H9 (cell line): ENCODE measurements around the gene TGM2. TPM values are rescaled to one million over a fixed set of nuclear protein-coding genes. Genes with fewer than 3 reads are reported as not detected.

Experiments used
- DNase-seq: peaks from one replicate; pipeline ENCODE4 v3.0.0-alpha.2; 2017
- H2AFZ ChIP-seq: one replicate; pipeline ENCODE4 v1.6.1; 2013; ENCODE audit warnings: mild to moderate bottlenecking, low read length, control low read depth, moderate library complexity
- H2AK5ac ChIP-seq: 2 replicates; pipeline ENCODE4 v1.6.1; 2013; ENCODE audit warnings: low read length, control low read depth, mixed read lengths; ENCODE audit not compliant: insufficient read length
- H2BK120ac ChIP-seq: one replicate; pipeline ENCODE4 v1.6.1; 2013; ENCODE audit warnings: low read depth, mild to moderate bottlenecking, low read length, control low read depth, inconsistent platforms; ENCODE audit not compliant: poor library complexity, severe bottlenecking
- H2BK12ac ChIP-seq: 2 replicates; pipeline ENCODE4 v1.6.1; 2013; ENCODE audit warnings: low read length, control low read depth, mixed read lengths, low read depth; ENCODE audit not compliant: insufficient read length
- H2BK15ac ChIP-seq: 2 replicates; pipeline ENCODE4 v1.6.1; 2013; ENCODE audit warnings: low read depth, low read length, control low read depth
- H2BK20ac ChIP-seq: one replicate; pipeline ENCODE4 v1.6.1; 2013; ENCODE audit warnings: low read depth, mild to moderate bottlenecking, low read length, control low read depth, inconsistent platforms; ENCODE audit not compliant: poor library complexity, severe bottlenecking
- H2BK5ac ChIP-seq: 2 replicates; pipeline ENCODE4 v1.6.1; 2013; ENCODE audit warnings: low read length, control low read depth, mixed read lengths; ENCODE audit not compliant: insufficient read length
- H3K14ac ChIP-seq: 2 replicates; pipeline ENCODE4 v1.6.1; 2013; ENCODE audit warnings: low read length, control low read depth; ENCODE audit not compliant: insufficient read depth
- H3K18ac ChIP-seq: 2 replicates; pipeline ENCODE4 v1.6.1; 2013; ENCODE audit warnings: low read depth, mild to moderate bottlenecking, mixed read lengths, low read length, control low read depth; ENCODE audit not compliant: insufficient read length
- H3K23ac ChIP-seq: 2 replicates; pipeline ENCODE4 v1.6.1; 2013; ENCODE audit warnings: low read length, control low read depth, mixed read lengths, low read depth; ENCODE audit not compliant: insufficient read length
- H3K23me2 ChIP-seq: 2 replicates; pipeline ENCODE4 v1.6.1; 2013; ENCODE audit warnings: low read depth, mild to moderate bottlenecking, mixed read lengths, low read length, control low read depth; ENCODE audit not compliant: insufficient read length, poor library complexity, severe bottlenecking
- H3K27ac ChIP-seq: 2 replicates; pipeline ENCODE4 v1.5.1; 2013; ENCODE audit warnings: low read length, control low read depth, mixed read lengths, low read depth; ENCODE audit not compliant: insufficient read length
- H3K27me3 ChIP-seq: 2 replicates; pipeline ENCODE4 v1.6.1; 2013; ENCODE audit warnings: low read length, control low read depth, inconsistent platforms; ENCODE audit not compliant: insufficient read depth
- H3K4ac ChIP-seq: 2 replicates; pipeline ENCODE4 v1.6.1; 2013; ENCODE audit warnings: low read depth, mild to moderate bottlenecking, control low read depth, inconsistent platforms, low read length, moderate library complexity
- H3K4me1 ChIP-seq: 2 replicates; pipeline ENCODE4 v1.6.1; 2013; ENCODE audit warnings: low read length, control low read depth, inconsistent platforms; ENCODE audit not compliant: insufficient read depth
- H3K4me2 ChIP-seq: 2 replicates; pipeline ENCODE4 v1.6.1; 2013; ENCODE audit warnings: low read length, control low read depth, mixed read lengths; ENCODE audit not compliant: insufficient read length, insufficient read depth
- H3K56ac ChIP-seq: 2 replicates; pipeline ENCODE4 v1.6.1; 2013; ENCODE audit warnings: low read depth, mild to moderate bottlenecking, mixed read lengths, low read length, control low read depth; ENCODE audit not compliant: insufficient read length
- H3K79me1 ChIP-seq: 2 replicates; pipeline ENCODE4 v1.6.1; 2013; ENCODE audit warnings: low read depth, mild to moderate bottlenecking, moderate library complexity, low read length, control low read depth, inconsistent platforms; ENCODE audit not compliant: insufficient read depth, poor library complexity, severe bottlenecking
- H3K79me2 ChIP-seq: 2 replicates; pipeline ENCODE4 v1.6.1; 2013; ENCODE audit warnings: low read length, control low read depth, inconsistent platforms; ENCODE audit not compliant: insufficient read depth
- H3K9ac ChIP-seq: 2 replicates; pipeline ENCODE4 v1.6.1; 2013; ENCODE audit warnings: low read length, control low read depth, mixed read lengths; ENCODE audit not compliant: insufficient read length; ENCODE audit errors: extremely low read depth
- H3K9me3 ChIP-seq: one replicate; pipeline ENCODE4 v1.6.1; 2013; ENCODE audit warnings: low read depth, low read length, inconsistent platforms; ENCODE audit not compliant: control insufficient read depth
- H3T11ph ChIP-seq: one replicate; pipeline ENCODE4 v1.6.1; 2013; ENCODE audit warnings: mild to moderate bottlenecking, low read length, control low read depth, inconsistent platforms
- H4K20me1 ChIP-seq: one replicate; pipeline ENCODE4 v1.6.1; 2013; ENCODE audit not compliant: control insufficient read depth, insufficient read length, insufficient read depth
- H4K5ac ChIP-seq: 2 replicates; pipeline ENCODE4 v1.6.1; 2013; ENCODE audit warnings: low read depth, mild to moderate bottlenecking, mixed read lengths, low read length, control low read depth; ENCODE audit not compliant: insufficient read length
- H4K8ac ChIP-seq: replicated peaks from 2 replicates; pipeline ENCODE4 v1.6.1; 2013; ENCODE audit warnings: low read length, control low read depth, mixed read lengths, low read depth; ENCODE audit not compliant: insufficient read length
- H4K91ac ChIP-seq: 2 replicates; pipeline ENCODE4 v1.6.1; 2013; ENCODE audit warnings: low read depth, mild to moderate bottlenecking, moderate library complexity, mixed read lengths, low read length, control low read depth; ENCODE audit not compliant: insufficient read length
- H3K27ac Mint-ChIP-seq, 3 experiments: 2 replicates in 2 of 3; 3 replicates in 1 of 3; pipeline ENCODE4 v1.8.0; 2020 to 2021; ENCODE audit warnings: mixed read lengths in 3 of 3, mild to moderate bottlenecking in 1 of 3, moderate library complexity in 1 of 3
- H3K27me3 Mint-ChIP-seq: 2 replicates; pipeline ENCODE4 v1.8.0; 2021; ENCODE audit warnings: low read depth, mild to moderate bottlenecking, moderate library complexity, mixed read lengths
- H3K36me3 Mint-ChIP-seq, 3 experiments: 2 replicates in 2 of 3; 3 replicates in 1 of 3; pipeline ENCODE4 v1.8.0; 2020 to 2021; ENCODE audit warnings: low read depth in 3 of 3, mixed read lengths in 3 of 3; ENCODE audit not compliant: insufficient read depth in 1 of 3
- H3K4me1 Mint-ChIP-seq, 2 experiments: 2 replicates each; pipeline ENCODE4 v1.8.0; 2020; ENCODE audit warnings: mixed read lengths in 2 of 2
- H3K4me3 Mint-ChIP-seq, 2 experiments: 2 replicates in 1 of 2; 3 replicates in 1 of 2; pipeline ENCODE4 v1.8.0; 2020 to 2021; ENCODE audit warnings: mild to moderate bottlenecking in 2 of 2, mixed read lengths in 2 of 2, moderate library complexity in 1 of 2
- H3K9me3 Mint-ChIP-seq, 2 experiments: 2 replicates in 1 of 2; 3 replicates in 1 of 2; pipeline ENCODE4 v1.8.0; 2020; ENCODE audit warnings: mild to moderate bottlenecking in 2 of 2, mixed read lengths in 2 of 2, moderate library complexity in 1 of 2
- WGBS: extraction: QIAGEN DNeasy Blood & Tissue Kit; methylation state at CpG from one replicate; pipeline ENCODE4 v1.1.7; 2013; ENCODE audit warnings: missing lambda C conversion rate, low lambda C conversion rate, mixed read lengths; ENCODE audit not compliant: insufficient read length; ENCODE audit errors: extremely low coverage; 5-methylcytosine and 5-hydroxymethylcytosine counted together
- total RNA-seq: library from RNA; stranded (reverse); gene quantifications from 2 replicates; pipeline ENCODE4 v1.2.1, GENCODE V29; 2021
- TF ChIP-seq, protein P1 (sequence below): fragments of 200-600 bp; sonication (generic); conservative IDR thresholded peaks from 3 replicates; pipeline ENCODE4 v1.8.0; 2021; ENCODE audit warnings: antibody characterized with exemption, mild to moderate bottlenecking

TGM2 gene
- total RNA-seq, 1 experiment from 2014 or later: 1.1 TPM

GRCh38 chr20:38139977-38140753, 24.9 kb downstream of the TGM2 start:
- no peak overlapping the region for H3K27ac Mint-ChIP-seq
- no peak overlapping the region for H2AFZ ChIP-seq
- H3K36me3 Mint-ChIP-seq: no peaks in the 10 kb centered on the region
- H3K27me3 Mint-ChIP-seq: no peaks in the 10 kb centered on the region; the same call in 1 of the 2 replicates
- no peak overlapping the region for H3K27ac ChIP-seq
- H3K4ac ChIP-seq: no peak overlapping the region
- no peak overlapping the region for H4K8ac ChIP-seq
- no peak overlapping the region for H3K14ac ChIP-seq
- H3K23me2 ChIP-seq: no peaks in the 10 kb centered on the region
- H3K4me3 Mint-ChIP-seq: no peak overlapping the region
- no peak overlapping the region for H2BK5ac ChIP-seq
- no peak overlapping the region for H3K4me2 ChIP-seq
- TF ChIP-seq, protein P1, sequence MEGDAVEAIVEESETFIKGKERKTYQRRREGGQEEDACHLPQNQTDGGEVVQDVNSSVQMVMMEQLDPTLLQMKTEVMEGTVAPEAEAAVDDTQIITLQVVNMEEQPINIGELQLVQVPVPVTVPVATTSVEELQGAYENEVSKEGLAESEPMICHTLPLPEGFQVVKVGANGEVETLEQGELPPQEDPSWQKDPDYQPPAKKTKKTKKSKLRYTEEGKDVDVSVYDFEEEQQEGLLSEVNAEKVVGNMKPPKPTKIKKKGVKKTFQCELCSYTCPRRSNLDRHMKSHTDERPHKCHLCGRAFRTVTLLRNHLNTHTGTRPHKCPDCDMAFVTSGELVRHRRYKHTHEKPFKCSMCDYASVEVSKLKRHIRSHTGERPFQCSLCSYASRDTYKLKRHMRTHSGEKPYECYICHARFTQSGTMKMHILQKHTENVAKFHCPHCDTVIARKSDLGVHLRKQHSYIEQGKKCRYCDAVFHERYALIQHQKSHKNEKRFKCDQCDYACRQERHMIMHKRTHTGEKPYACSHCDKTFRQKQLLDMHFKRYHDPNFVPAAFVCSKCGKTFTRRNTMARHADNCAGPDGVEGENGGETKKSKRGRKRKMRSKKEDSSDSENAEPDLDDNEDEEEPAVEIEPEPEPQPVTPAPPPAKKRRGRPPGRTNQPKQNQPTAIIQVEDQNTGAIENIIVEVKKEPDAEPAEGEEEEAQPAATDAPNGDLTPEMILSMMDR: no peak
- no peak overlapping the region for H3K56ac ChIP-seq
- no peaks in the 10 kb centered on the region for H3K79me2 ChIP-seq
- no peaks in the 10 kb centered on the region for H3K27me3 ChIP-seq
- no peak overlapping the region for H2AK5ac ChIP-seq
- no CpG with 5 or more reads among the region's 12 CpGs for WGBS
- H4K91ac ChIP-seq: no peak overlapping the region
- H4K20me1 ChIP-seq: no peaks in the 10 kb centered on the region
- H3K9me3 ChIP-seq: no peaks in the 10 kb centered on the region
- no peak overlapping the region for H2BK20ac ChIP-seq
- H3K9me3 Mint-ChIP-seq: no peaks in the 10 kb centered on the region
- H2BK12ac ChIP-seq: no peak overlapping the region
- no peak overlapping the region for H4K5ac ChIP-seq
- H3K4me1 ChIP-seq: no peaks in the 10 kb centered on the region
- no peaks in the 10 kb centered on the region for H3K79me1 ChIP-seq
- no peak overlapping the region for H3K23ac ChIP-seq
- peaks cover 15 to 30% of the 10 kb centered on the region in 2 experiments for H3K4me1 Mint-ChIP-seq
- no peak overlapping the region for H2BK120ac ChIP-seq
- no peak overlapping the region for H3K9ac ChIP-seq
- no peak overlapping the region for H3T11ph ChIP-seq
- no peak overlapping the region for H2BK15ac ChIP-seq
- DNase-seq: no peak
- no peak overlapping the region for H3K18ac ChIP-seq
